Adrenal gland (tissue), 5 donors: Measurements from ENCODE around the gene ZNF341.

ENCODE experiments used
- POLR2A ChIP-seq, 2 donors: fragments of 450-650 bp; IDR thresholded peaks; one replicate each; pipeline ENCODE4 v1.6.1; 2017; ENCODE audit warnings: antibody characterized with exemption in 2 of 2, mild to moderate bottlenecking in 2 of 2, moderate library complexity in 1 of 2
- TF ChIP-seq, protein P1 (sequence below), 6 experiments: fragments of 450-650 bp in 4 of 6; fragments of 200-600 bp in 2 of 6; sonication (generic) in 1 of 6; IDR thresholded peaks; 1 replicate in 5 of 6; 2 replicates in 1 of 6; pipeline versions ENCODE4 v1.5.1 to v1.8.0; 2016 to 2021; ENCODE audit warnings: antibody characterized with exemption in 6 of 6, mild to moderate bottlenecking in 2 of 6, moderate library complexity in 1 of 6
- donor health status: DM: no; HTN: no; CAD: no.

DNA sequence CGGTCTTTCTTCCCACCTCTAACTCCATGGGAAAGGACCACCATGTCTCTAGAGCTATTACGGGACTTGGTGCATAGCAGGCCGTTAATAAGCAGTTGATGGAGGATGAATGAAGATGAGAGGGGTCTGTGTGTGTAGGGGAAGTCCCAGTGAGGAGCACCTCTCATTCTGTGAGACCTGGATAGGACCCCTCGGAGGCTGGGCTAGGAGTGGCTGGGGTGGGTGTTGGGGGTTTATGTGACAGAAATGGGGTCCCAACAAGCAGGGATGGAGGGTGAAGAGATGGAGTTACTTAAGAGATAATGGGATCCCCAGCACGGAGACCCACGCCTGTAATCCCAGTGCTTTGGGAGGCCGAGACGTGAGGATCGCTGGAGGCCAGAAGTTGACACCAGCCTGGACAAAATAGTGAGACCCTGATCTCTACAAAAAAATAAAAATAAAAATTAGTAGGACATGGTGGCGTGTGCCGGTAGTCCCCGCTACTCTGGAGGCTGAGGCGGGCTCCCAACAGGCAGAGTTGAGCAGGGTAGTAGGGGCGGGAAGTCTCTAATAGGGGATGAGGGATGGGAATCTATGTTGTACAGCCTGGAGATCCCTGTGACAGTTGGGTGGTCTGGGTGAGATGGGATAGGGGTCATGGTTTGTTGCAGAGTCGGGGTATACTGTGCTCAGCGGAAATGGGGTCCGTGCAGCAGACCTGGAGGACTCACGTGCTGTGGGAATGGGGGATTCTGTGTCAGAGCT is 677 bp upstream of the ZNF341 start:
- TF ChIP-seq, protein P1, sequence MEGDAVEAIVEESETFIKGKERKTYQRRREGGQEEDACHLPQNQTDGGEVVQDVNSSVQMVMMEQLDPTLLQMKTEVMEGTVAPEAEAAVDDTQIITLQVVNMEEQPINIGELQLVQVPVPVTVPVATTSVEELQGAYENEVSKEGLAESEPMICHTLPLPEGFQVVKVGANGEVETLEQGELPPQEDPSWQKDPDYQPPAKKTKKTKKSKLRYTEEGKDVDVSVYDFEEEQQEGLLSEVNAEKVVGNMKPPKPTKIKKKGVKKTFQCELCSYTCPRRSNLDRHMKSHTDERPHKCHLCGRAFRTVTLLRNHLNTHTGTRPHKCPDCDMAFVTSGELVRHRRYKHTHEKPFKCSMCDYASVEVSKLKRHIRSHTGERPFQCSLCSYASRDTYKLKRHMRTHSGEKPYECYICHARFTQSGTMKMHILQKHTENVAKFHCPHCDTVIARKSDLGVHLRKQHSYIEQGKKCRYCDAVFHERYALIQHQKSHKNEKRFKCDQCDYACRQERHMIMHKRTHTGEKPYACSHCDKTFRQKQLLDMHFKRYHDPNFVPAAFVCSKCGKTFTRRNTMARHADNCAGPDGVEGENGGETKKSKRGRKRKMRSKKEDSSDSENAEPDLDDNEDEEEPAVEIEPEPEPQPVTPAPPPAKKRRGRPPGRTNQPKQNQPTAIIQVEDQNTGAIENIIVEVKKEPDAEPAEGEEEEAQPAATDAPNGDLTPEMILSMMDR (IDR thresholded peaks at IDR 0.05) = no peak
- TF ChIP-seq POLR2A (IDR thresholded peaks at IDR 0.05) = no peak
